AG04449 (cell line): ENCODE data around the gene MTO1.
"Not testable (repeated sequence)": the region's sequence is repeated elsewhere in the genome, so short reads cannot be mapped to it uniquely, and the experiment has no call there.

ENCODE experiments used
- CTCF ChIA-PET: fragments of 350-600 bp; formaldehyde crosslinking; extraction: SDS; loops from one replicate; lab custom pipeline; 2021; ENCODE audit warnings: antibody characterized with exemption; lab: Yijun Ruan, JAX
- POLR2A ChIA-PET: fragments of 400-600, 350-600 bp; formaldehyde crosslinking; extraction: SDS; loops from one replicate; lab custom pipeline; 2020; ENCODE audit warnings: antibody characterized with exemption, inconsistent platforms; lab: Yijun Ruan, JAX
- DNase-seq: peaks from one replicate; pipeline ENCODE4 v3.0.0-alpha.2; 2010; ENCODE audit warnings: low read depth, low spot score
- H3K4me3 ChIP-seq: 2 replicates; pipeline ENCODE4 v1.5.1; 2011; ENCODE audit warnings: low read depth, mild to moderate bottlenecking, control low read depth, low read length
- CTCF ChIP-seq: IDR thresholded peaks from one replicate; pipeline ENCODE4 v1.5.1; 2011; ENCODE audit warnings: mild to moderate bottlenecking, moderate library complexity, low read length, control low read depth, inconsistent platforms; ENCODE audit not compliant: insufficient read depth; ENCODE audit errors: missing control alignments

MTO1 gene

DNA sequence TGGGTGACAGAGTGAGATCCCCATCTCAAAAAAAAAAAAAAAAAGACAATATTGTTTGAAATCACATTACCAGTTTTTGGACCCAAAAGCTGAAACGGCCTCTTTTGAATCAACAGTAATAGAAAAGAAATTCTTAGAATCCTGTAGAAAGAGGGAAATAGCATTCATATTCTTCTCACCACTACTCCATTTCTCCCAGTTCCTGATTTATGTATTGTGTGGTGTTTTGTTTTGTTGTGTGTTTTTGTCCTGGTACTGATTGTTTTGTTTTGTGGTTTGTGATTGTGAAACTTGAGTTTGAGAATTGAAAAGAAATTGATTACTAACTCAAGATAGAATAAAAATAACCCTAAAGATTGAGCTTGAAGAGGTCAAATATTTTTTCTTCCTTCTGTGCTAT, 85.5 kb downstream of the MTO1 start:
- ChIA-PET CTCF (interaction anchor here (1.1 to 1.2 kb wide), 2 partner anchors 12 to 20 kb away, joined by 3 to 4 read pairs; no protein-coding TSS in a partner anchor), POLR2A (no interaction called here)
- TF ChIP-seq CTCF: no peak
- DNase-seq: no peak
- H3K4me3 ChIP-seq: no peak overlapping the region

GRCh38 chr6:73548458-73549446, 87.2 kb downstream of the MTO1 start:
- CTCF ChIA-PET: interaction anchor here (0.9 to 2.5 kb wide), 14 partner anchors 8 to 62 kb away, joined by 3 to 11 read pairs (median 4); no protein-coding TSS in a partner anchor
- POLR2A ChIA-PET: interaction anchor here (0.5 to 1.3 kb wide), 3 partner anchors 25 to 36 kb away, joined by 3 read pairs; partner anchors contain the start of gene EEF1A1
- no peak overlapping the region for H3K4me3 ChIP-seq
- TF ChIP-seq CTCF: no peak
- no peak for DNase-seq

- CTCF ChIA-PET, H3K4me3 ChIP-seq, DNase-seq: not testable (repeated sequence)
- POLR2A ChIA-PET: interaction anchor here (0.7 kb wide), 1 partner anchor 30 kb away, joined by 3 read pairs; no protein-coding TSS in a partner anchor
These were observed 89.6 kb downstream of the MTO1 start for GRCh38 chr6:73551115-73551514.

- CTCF ChIA-PET, DNase-seq, POLR2A ChIA-PET, H3K4me3 ChIP-seq: not testable (repeated sequence)
These were observed 93.9 kb downstream of the MTO1 start for GRCh38 chr6:73555380-73555949.

GRCh38 chr6:73556836-73557235, 95.3 kb downstream of the MTO1 start:
- TF ChIP-seq CTCF: no peak
- ChIA-PET CTCF (interaction anchor here (1.2 to 1.6 kb wide), 4 partner anchors 8 to 175 kb away, joined by 3 to 11 read pairs (median 6); no protein-coding TSS in a partner anchor), POLR2A (interaction anchor here (0.8 to 1.4 kb wide), 4 partner anchors 23 to 37 kb away, joined by 3 to 6 read pairs (median 4); partner anchors contain the start of gene EEF1A1)
- no peak overlapping the region for H3K4me3 ChIP-seq
- DNase-seq: no peak
